ENCODE measurements around the gene ESYT2.
A peak's percentile ranks its signal among the peaks of the same experiment; 100 is the strongest.
"Not testable (repeated sequence)": the region's sequence is repeated elsewhere in the genome, so short reads cannot be mapped to it uniquely, and the experiment has no call there.

The ESYT2 gene

DNA sequence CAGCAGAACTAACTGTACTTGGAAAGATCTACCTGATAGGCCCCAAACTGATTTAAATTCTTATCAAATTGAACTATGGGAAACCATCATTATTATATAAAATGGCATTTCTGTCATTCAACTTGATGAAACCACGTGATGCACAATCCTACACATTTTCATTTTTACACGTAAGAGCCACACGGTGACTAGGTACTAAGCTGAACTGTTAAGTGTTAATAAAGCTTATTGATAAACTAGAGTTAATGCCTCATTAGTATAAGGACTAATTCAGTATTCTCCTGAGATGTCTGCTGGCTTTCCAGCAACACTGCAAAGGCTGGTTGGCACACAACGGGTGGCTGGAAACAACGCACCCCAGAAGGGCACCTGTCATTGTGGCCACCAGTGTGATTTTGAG, 129.3 kb downstream of the ESYT2 start:
- in situ Hi-C loops (cut with MboI; ENCODE audit: low pct_unique_long_range_greater_than_20kb, low sequenced_read_pairs, unreplicated experiment) = no loop called here
- TF ChIP-seq, protein P1, sequence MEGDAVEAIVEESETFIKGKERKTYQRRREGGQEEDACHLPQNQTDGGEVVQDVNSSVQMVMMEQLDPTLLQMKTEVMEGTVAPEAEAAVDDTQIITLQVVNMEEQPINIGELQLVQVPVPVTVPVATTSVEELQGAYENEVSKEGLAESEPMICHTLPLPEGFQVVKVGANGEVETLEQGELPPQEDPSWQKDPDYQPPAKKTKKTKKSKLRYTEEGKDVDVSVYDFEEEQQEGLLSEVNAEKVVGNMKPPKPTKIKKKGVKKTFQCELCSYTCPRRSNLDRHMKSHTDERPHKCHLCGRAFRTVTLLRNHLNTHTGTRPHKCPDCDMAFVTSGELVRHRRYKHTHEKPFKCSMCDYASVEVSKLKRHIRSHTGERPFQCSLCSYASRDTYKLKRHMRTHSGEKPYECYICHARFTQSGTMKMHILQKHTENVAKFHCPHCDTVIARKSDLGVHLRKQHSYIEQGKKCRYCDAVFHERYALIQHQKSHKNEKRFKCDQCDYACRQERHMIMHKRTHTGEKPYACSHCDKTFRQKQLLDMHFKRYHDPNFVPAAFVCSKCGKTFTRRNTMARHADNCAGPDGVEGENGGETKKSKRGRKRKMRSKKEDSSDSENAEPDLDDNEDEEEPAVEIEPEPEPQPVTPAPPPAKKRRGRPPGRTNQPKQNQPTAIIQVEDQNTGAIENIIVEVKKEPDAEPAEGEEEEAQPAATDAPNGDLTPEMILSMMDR (IDR thresholded peaks at IDR 0.05; ENCODE audit: extremely low read depth, insufficient read depth, missing control alignments) = no peak
- DNase-seq (ENCODE audit: low spot score) = no peak

DNA sequence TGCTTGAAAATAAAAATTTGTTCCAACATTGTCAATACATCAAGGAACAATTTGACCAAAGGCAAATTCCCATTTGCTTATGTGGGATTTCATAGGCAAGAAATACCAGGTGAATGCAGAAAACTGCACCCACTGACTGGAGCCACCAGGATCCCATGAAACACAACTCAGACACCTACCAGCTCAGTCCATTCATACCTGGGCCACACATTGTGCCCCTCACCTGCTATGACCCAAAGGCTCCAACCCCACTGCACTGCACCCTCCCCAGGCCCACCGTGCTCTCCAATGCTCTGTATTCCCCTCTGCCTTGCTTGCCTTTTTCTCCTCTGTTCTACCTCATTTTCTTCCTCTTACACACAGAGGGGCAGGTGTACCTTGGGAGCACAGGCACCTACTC, 130.0 kb downstream of the ESYT2 start:
- in situ Hi-C loops (cut with MboI; ENCODE audit: low pct_unique_long_range_greater_than_20kb, low sequenced_read_pairs, unreplicated experiment) = no loop called here
- TF ChIP-seq, protein P1 (IDR thresholded peaks at IDR 0.05; ENCODE audit: extremely low read depth, insufficient read depth, missing control alignments) = no peak
- DNase-seq (ENCODE audit: low spot score) = no peak

DNA sequence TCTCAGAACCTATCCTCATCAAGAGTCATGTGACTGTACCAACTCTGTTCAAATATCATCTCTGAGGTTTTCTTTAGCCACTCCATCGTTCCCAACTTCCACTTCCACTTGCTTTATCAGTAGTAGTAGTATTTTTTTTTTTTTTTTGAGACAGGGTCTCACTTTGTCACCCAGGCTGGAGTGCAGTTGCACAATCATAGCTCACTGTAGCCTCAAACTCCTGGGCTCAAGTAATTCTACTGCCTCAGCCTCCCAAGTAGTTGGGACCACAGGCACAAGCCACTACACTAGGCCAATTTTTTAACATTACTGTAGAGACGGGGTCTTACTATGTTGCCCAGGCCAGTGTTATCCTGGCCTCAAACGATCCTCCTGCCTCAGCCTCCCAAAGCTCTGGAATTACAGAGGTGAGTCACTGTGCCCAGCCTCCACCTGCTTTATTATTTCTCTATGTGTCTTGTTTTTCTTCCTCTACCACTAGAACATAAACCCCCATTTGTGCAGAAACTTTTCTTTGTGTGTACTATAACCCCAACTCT, 130.6 kb downstream of the ESYT2 start:
- DNase-seq (ENCODE audit: low spot score) = no peak
- TF ChIP-seq, protein P1 (IDR thresholded peaks at IDR 0.05; ENCODE audit: extremely low read depth, insufficient read depth, missing control alignments) = no peak
- in situ Hi-C loops (cut with MboI; ENCODE audit: low pct_unique_long_range_greater_than_20kb, low sequenced_read_pairs, unreplicated experiment) = no loop called here

DNA sequence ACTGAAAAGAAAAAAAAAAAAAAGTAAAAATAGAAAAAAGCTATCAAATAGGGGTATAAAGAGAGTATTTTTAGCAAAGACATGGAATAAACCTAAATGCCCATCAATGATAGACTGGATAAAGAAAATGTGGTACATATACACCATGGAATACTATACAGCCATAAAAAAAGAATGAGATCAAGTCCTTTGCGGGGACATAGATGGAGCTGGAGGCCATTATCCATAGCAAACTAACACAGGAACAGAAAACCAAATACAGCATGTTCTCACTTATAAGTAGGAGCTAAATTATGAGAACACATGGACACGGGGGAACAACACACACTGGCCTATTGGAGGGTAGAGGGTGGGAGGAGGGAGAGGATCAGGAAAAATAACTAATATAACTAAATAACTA, 131.7 kb downstream of the ESYT2 start:
- DNase-seq (ENCODE audit: low spot score); in situ Hi-C loops (cut with MboI; ENCODE audit: low pct_unique_long_range_greater_than_20kb, low sequenced_read_pairs, unreplicated experiment): not testable (repeated sequence)

DNA sequence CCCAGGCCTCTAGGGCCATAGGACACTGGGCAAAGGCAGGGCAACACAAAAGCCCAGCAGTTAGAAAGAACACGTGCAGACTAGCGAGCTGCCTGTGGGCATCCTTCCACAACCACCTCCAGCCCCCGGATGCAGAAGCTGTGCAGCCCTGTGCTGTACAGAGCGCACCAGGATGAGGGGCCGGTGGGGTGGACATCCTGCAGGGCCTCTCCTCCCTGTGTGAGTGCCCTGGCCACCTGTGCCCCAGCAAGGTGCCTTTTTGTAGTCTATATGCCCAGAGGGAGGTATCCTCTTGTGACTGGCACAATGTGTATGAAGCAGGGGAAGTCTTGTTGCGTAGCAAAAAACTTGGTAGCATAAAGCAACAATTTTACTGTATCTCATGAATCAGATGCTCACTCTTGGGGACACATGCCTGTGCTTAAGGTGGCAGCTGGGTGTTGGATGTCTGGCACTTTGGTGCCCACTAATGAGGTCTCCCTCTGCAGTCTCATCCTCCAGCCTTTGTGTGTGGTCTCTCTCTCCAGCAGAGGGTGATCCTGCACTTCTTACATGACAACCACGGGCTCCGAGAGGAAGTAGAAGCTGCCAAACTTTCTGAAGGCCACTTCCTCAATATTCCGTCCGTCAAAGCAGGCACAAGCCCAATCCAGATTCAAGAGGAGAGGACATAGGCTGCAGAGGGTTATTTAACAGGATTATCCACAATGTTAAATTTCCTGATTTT, 133.4 kb downstream of the ESYT2 start:
- peak; percentile 49 for DNase-seq (ENCODE audit: low spot score)
- TF ChIP-seq, protein P1 (IDR thresholded peaks at IDR 0.05; ENCODE audit: extremely low read depth, insufficient read depth, missing control alignments) = peak; percentile 64
- in situ Hi-C loops (cut with MboI; ENCODE audit: low pct_unique_long_range_greater_than_20kb, low sequenced_read_pairs, unreplicated experiment) = no loop called here

DNA sequence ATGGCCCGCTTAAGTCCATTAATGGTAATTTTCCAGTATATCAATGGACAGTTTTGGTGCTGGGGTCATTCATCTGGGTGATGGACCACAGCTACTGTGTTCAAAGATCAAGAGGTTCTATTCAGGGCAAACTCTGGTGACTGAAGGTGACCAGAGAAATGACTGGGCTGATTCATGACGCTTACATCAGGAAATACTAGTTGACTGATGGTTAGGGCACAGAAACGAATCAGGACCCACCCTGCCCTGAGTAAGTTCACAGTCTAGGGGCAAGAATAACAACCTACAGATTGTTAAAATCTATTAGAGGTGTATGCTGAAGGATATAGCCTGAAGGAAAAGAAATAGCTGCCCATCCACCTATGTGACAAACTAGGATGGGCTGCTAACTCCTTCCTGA, 134.3 kb downstream of the ESYT2 start:
- in situ Hi-C loops (cut with MboI; ENCODE audit: low pct_unique_long_range_greater_than_20kb, low sequenced_read_pairs, unreplicated experiment) = no loop called here
- TF ChIP-seq, protein P1 (IDR thresholded peaks at IDR 0.05; ENCODE audit: extremely low read depth, insufficient read depth, missing control alignments) = no peak

DNA sequence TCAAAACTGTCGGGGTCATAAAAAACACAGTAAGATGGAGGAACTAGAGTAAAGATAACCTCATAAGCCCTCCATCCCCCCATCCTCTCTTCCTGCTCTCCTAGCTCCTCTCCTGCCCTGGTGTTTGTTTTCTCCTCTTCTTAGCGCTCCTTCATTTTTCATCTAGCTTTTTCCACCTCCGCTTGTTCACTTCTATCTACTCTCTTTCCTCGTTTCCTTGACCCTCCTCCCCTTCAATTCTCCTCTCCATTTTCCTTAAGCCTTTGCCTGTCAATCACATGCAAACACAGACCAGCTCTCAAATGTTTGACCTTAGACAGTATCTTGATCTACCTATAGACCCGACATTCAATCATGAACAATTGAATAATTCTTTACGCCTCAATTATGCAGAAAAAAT, 134.7 kb downstream of the ESYT2 start:
- TF ChIP-seq, protein P1 (IDR thresholded peaks at IDR 0.05; ENCODE audit: extremely low read depth, insufficient read depth, missing control alignments) = no peak
- in situ Hi-C loops (cut with MboI; ENCODE audit: low pct_unique_long_range_greater_than_20kb, low sequenced_read_pairs, unreplicated experiment) = no loop called here
- DNase-seq (ENCODE audit: low spot score) = no peak

More for the DNA sequence above, 134.3 kb downstream of the ESYT2 start:
- no peak for DNase-seq (ENCODE audit: low spot score)
